Ovary (tissue), 3 donors: ENCODE measurements around the gene PSMB8.

ENCODE experiments used
- CTCF ChIP-seq, 3 donors: fragments of 450-650 bp in 2 of 3; fragments of 200-600 bp in 1 of 3; IDR thresholded peaks; one replicate each; pipeline versions ENCODE4 v1.5.1 to v1.8.0; 2016 to 2022; ENCODE audit warnings: antibody characterized with exemption in 3 of 3, mild to moderate bottlenecking in 1 of 3
- EP300 ChIP-seq: sonication (generic); formaldehyde crosslinking; IDR thresholded peaks from one replicate; pipeline ENCODE4 v1.6.1; 2017; ENCODE audit warnings: antibody characterized with exemption
- POLR2A ChIP-seq: fragments of 450-650 bp; IDR thresholded peaks from one replicate; pipeline ENCODE4 v1.6.1; 2017; ENCODE audit warnings: antibody characterized with exemption, mild to moderate bottlenecking, moderate library complexity
- donor health status: DM: no; HTN: no; CAD: no.

GRCh38 chr6:32858194-32858593 is 14.3 kb upstream of the PSMB8 start:
- TF ChIP-seq CTCF (IDR thresholded peaks at IDR 0.05) (no peak), EP300 (no peak), POLR2A (no peak)
